ENCODE measurements around the gene CHMP5. TPM values are rescaled to one million over a fixed set of nuclear protein-coding genes. Genes with fewer than 3 reads are reported as not detected.
A peak's percentile ranks its signal among the peaks of the same experiment; 100 is the strongest.

CHMP5 gene
- total and polyA plus RNA-seq, 10 of the 15 experiments (the other 5 are each of a cell fraction or from before 2014, with no cell fraction given): 40.3 to 179 (median 78.6) TPM

GRCh38 chr9:33263131-33264002 lies 1.5 kb upstream of the CHMP5 start:
- ChIA-PET SMC1A (ENCODE audit: uncharacterized antibody, unreplicated experiment) (interaction anchor here (1.3 to 1.6 kb wide), 3 partner anchors 10 to 37 kb away, joined by 3 to 4 read pairs (median 3); no protein-coding TSS in a partner anchor), POLR2A (interaction anchor here (0.7 to 1.5 kb wide), 6 partner anchors 10 to 265 kb away, joined by 3 to 6 read pairs (median 4); partner anchors contain the start of genes DNAJA1 and NFX1), CTCF (interaction anchor here (0.6 to 1.9 kb wide), 7 partner anchors 23 to 331 kb away, joined by 3 to 7 read pairs (median 3); partner anchors contain the start of gene B4GALT1), RAD21 (ENCODE audit: unreplicated experiment) (interaction anchor here (2.0 to 2.2 kb wide), 2 partner anchors 37 to 61 kb away, joined by 4 to 11 read pairs; no protein-coding TSS in a partner anchor)
- H3K9ac ChIP-seq (ENCODE audit: control insufficient read depth, insufficient read depth, low read length): peak overlapping the region; percentile 91
- FAIRE-seq (no peak), ATAC-seq (peak; percentile 12), DNase-seq (ENCODE audit: low read depth, low spot score) (no peak)
- H3K4me3 ChIP-seq: peak overlapping the region; percentile 94
- peaks cover 8% of the 10 kb centered on the region for H3K4me1 ChIP-seq (ENCODE audit: control insufficient read depth, insufficient read depth, low read length)
- no peaks in the 10 kb centered on the region for H3K27me3 ChIP-seq (replicated peaks in 1 of 2; ENCODE audit: control insufficient read depth in 2 of 2, insufficient read depth in 2 of 2, low read length in 1 of 2)
- 1% methylated on average over 25 of the region's 25 CpGs for WGBS (ENCODE audit: insufficient coverage, insufficient replicate concordance, low lambda C conversion rate, missing lambda C conversion rate)
- peak overlapping the region; percentile 86 for H3K27ac ChIP-seq (ENCODE audit: control insufficient read depth, insufficient read depth)
- in situ Hi-C loops (cut with MboI) (no loop called here), intact Hi-C loops (cut with micrococcal nuclease; ENCODE audit: unreplicated experiment) (loop anchor here (1.0 kb wide), 2 partner anchors 27 to 187 kb away; partner anchors contain the start of genes NFX1 and SMU1)
- H3K4me2 ChIP-seq (ENCODE audit: control insufficient read depth, insufficient read depth): peak overlapping the region; percentile 78
- H2AFZ ChIP-seq (ENCODE audit: control insufficient read depth, low read depth, low read length): peak overlapping the region; percentile 84; the same call in 1 of the 2 replicates
- TF ChIP-seq CBFB (IDR thresholded peaks at IDR 0.05; ENCODE audit: low read depth): no peak
- TF ChIP-seq WRNIP1 (IDR thresholded peaks at IDR 0.05; ENCODE audit: borderline replicate concordance, low read depth, low read length): no peak; the same call in 1 of the 2 replicates
- TF ChIP-seq HDAC6 (IDR thresholded peaks at IDR 0.05; ENCODE audit: unreplicated experiment): no peak
- TF ChIP-seq POLR2A (IDR thresholded peaks at IDR 0.05; ENCODE audit: low read depth, low read length): 0 out of 2 replicates have a peak, but pooled peaks have one; percentile 5
- no peak for TF ChIP-seq CEBPZ (IDR thresholded peaks at IDR 0.05; ENCODE audit: low read depth, low read length)
- TF ChIP-seq EGR1 (IDR thresholded peaks at IDR 0.05; ENCODE audit: borderline replicate concordance in 1 of 2, low read depth in 2 of 2, low read length in 2 of 2): no peak
- TF ChIP-seq MXI1 (IDR thresholded peaks at IDR 0.05; ENCODE audit: low read depth, low read length): peak; percentile 85; the same call in 1 of the 2 replicates
- 0 out of 4 replicates have a peak, but pooled peaks of 1 of the 2 experiments have one; percentile 6 for TF ChIP-seq IKZF2 (IDR thresholded peaks at IDR 0.05)
- TF ChIP-seq CREM (IDR thresholded peaks at IDR 0.05; ENCODE audit: low read depth): 0 out of 2 replicates have a peak, but pooled peaks have one; percentile 17
- TF ChIP-seq NBN (IDR thresholded peaks at IDR 0.05): no peak
- TF ChIP-seq ZNF207 (IDR thresholded peaks at IDR 0.05; ENCODE audit: borderline replicate concordance): no peak
- H3K36me3 ChIP-seq (ENCODE audit: control insufficient read depth in 2 of 2, insufficient read depth in 2 of 2, low read length in 1 of 2): peaks cover 0 to 21% of the 10 kb centered on the region in 2 experiments; a peak in 3 of 4 replicates
- H3K79me2 ChIP-seq (ENCODE audit: control insufficient read depth, insufficient read depth, low read length): peaks cover 67% of the 10 kb centered on the region
- H3K9me3 ChIP-seq (replicated peaks; ENCODE audit: control insufficient read depth, insufficient read depth, low read length): no peaks in the 10 kb centered on the region
- no peaks in the 10 kb centered on the region for H4K20me1 ChIP-seq (ENCODE audit: control insufficient read depth, insufficient read depth)
- no TSS peak for BruUV-seq (replicated peaks)
